HG02610 (cell line): ENCODE data around the gene PEAK1.
"Not testable (repeated sequence)": the region's sequence is repeated elsewhere in the genome, so short reads cannot be mapped to it uniquely, and the experiment has no call there.

ENCODE experiments used
- ATAC-seq: cut with Tn5 transposase; IDR thresholded peaks from one replicate; pipeline ENCODE4 v1.9.1; 2021; ENCODE audit warnings: mild to moderate bottlenecking, moderate library complexity; ENCODE audit not compliant: unreplicated experiment

PEAK1 gene

GRCh38 chr15:77181305-77182074, 238.4 kb downstream of the PEAK1 start:
- ATAC-seq: peak; percentile 60

DNA sequence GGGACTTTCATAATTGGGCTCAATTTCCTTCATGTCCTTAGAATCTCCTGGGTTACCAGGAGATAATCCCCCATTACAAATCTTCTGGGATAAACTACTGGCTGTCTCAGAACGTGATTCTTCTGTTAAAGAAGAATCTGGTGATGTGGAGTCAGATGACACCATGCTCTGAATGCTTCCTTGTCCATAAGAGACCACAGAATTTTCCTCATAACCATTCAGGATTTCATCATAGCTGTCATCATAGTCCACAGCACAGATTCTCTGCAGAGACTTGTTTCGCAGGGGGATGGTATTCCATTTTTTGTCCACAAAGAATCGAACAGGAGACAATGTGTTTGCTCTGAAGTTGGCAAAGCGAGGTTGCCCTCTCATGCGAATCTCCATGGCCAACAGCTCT, 239.1 kb downstream of the PEAK1 start:
- no peak for ATAC-seq

DNA sequence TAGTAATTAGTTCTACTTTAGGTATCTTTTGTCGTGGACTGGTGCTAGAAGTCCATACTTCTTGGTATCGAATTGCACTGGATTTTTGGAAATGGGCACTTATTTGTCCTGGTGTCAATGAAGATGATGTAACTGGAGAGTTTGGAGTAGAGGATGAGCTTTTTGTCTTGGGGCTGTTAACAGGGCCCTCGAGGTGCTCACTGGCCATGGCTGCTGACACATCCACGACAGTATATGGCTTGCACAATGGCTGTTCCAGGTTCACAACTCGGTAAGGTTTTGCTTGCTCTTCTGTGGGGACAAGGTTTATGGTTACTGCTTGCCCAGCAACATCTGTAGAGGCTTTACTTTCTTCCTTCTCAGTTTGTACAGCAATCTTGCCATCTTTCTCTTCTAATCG, 239.6 kb downstream of the PEAK1 start:
- ATAC-seq: no peak

- peak; percentile 50 for ATAC-seq
These were observed 240.3 kb downstream of the PEAK1 start for GRCh38 chr15:77179541-77179998.

DNA sequence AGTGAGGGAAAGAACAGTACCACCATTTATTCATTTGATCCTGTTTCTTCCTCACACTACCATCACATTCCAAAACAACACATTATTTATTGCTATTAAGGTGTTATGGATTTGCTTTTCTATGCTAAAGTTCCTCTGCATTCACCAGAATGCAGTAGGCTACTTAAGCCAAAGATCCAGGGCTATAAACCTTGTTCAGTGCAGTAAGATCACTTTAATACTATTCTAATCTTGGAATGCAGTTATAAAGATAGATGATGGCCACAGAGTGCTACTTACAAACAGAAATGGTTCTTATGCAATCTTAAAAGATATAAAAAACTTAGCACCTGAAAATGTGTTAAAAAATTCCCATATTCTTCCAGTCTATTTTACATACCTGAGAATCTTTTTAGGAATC, 241.5 kb downstream of the PEAK1 start:
- ATAC-seq: no peak

DNA sequence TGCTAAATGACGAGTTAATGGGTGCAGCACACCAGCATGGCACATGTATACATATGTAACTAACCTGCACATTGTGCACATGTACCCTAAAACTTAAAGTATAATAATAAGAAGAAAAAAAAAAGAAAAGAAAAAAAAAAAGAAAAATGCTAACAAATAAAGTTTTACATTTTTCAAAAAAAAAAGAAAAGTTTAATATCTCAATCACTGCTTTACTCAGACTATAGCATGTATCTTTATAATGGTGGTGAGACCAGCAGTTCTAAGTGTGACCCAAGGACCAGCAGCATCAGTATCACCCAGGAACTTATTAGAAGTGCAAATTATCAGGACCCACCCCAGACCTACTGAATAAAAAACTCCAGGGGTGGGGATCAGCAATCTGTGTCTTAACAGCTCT, 243.8 kb downstream of the PEAK1 start:
- ATAC-seq: not testable (repeated sequence)

GRCh38 chr15:77173487-77173886, 246.4 kb downstream of the PEAK1 start:
- ATAC-seq: no peak

GRCh38 chr15:77171221-77171967, 248.5 kb downstream of the PEAK1 start:
- no peak for ATAC-seq

GRCh38 chr15:77168616-77169015, 251.3 kb downstream of the PEAK1 start:
- no peak for ATAC-seq

DNA sequence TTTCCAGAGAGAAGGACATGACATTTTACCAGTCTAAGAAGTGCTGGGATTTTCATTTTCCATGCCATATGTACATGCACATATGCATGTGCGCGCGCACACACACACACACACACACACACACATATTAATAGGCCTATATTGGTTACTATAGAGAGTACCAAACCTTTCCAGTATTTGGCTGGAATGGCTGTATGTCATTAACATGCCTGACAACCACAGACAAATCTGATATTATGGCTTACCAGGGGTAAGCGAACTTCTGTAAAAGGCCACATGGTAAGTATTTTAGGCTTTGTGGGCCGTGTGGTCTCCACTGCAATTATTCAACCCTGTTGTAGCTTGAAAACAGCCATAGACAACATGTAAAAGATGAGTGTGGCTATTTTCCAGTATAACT, 251.8 kb downstream of the PEAK1 start:
- ATAC-seq: no peak

- no peak for ATAC-seq
These were observed 252.5 kb downstream of the PEAK1 start for GRCh38 chr15:77167406-77167805.

DNA sequence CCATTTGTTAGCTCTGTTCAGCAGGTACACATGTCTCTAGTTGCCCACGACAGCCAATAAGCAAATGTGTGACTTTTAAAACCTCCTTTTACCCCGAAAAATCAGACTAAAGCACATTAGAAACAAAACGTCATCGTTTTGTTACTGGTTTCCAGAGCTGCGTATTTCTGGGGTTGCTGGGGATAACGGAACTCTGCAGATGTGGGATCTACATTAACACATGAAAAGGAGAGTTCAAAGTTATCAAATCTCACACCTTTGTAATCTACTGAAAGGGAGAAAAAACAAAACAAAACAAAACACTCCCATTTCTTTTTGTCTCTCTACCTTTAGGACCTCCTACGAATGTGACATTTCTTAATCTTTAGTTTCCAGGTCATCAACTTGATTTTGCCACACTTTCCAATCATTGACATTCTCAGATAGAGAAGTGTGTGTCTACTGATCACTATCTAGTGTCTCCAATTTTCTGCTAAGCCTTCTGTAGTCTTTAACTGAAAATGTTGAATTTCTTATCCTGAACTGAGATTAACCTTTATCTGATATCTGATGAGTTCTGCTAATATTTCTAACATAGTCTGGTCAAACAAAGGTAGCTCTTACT, 256.0 kb downstream of the PEAK1 start:
- ATAC-seq: no peak

GRCh38 chr15:77162872-77163633, 256.9 kb downstream of the PEAK1 start:
- ATAC-seq: no peak

GRCh38 chr15:77160562-77161478, 259.1 kb downstream of the PEAK1 start:
- no peak for ATAC-seq

GRCh38 chr15:77156000-77156399, 263.9 kb downstream of the PEAK1 start:
- ATAC-seq: not testable (repeated sequence)

GRCh38 chr15:77148191-77148590, 271.7 kb downstream of the PEAK1 start:
- no peak for ATAC-seq

DNA sequence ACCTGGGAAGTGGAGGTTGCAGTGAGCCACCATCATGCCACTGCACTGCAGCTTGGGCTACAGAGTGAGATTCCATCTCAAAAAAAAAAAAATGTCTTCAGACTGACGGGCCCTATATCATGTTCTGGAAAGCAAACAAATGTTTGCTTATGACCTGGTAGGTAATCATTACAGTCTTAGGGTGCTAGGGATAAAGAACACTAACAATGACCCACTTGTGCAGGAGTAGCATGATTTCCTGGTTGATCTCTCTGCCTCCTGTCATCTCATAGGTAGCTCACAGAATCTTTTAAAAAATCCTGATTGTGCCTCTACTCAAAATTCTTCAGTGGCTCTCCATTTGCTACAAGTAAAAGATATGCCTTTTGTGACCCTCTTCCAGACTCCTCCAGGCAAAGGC, 274.5 kb downstream of the PEAK1 start:
- ATAC-seq: no peak

DNA sequence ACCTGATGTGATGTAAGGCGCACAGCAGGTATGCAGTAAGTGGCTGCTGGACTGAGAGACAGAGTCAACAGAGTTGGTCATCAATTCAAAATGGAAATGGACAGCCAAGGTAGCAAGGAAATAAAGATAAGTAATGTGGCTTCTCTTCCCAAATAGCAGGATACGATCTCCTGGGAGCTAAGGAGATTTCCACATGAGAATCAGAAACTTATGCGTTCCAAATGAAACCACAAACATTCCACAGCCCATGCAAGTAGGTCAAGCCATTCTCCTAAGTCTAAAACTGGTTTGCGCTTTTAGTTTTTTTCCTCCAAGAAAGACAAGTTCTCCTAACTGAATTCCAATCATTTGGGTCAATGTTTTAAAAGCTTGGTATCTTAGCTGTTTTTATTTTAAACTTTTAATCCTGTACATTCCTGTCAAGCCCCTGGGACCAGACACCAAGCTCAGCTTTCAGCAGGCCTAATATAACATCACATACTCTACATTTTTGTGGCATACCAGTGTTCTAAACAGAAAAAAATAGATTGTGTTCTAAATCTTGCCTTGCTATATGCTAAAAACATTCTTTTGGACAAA, 275.3 kb downstream of the PEAK1 start:
- no peak for ATAC-seq

GRCh38 chr15:77144026-77144425, 275.9 kb downstream of the PEAK1 start:
- ATAC-seq: no peak

DNA sequence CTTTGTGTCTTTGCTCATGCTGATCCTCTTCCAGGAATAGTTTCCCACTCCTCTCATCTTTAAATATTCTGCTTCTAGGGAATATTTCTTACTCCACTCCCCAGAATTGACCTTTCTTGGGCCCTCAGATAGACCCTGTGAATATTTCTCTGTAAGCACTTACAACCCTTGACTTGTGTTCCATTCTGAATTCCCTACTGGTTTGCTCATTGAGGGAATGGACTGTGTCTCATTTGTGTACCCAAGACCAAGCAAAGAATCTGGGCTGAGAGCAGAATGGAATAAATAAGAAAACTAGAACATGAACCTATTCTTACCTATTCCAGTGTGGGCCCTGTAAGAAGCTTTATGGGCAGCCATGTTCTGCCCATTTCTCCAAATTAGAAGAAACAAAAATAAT, 276.3 kb downstream of the PEAK1 start:
- no peak for ATAC-seq
